ENCODE measurements around the gene TAAR5.
"Not testable (repeated sequence)": the region's sequence is repeated elsewhere in the genome, so short reads cannot be mapped to it uniquely, and the experiment has no call there.

The TAAR5 gene

GRCh38 chr6:132589454-132589853, at the start of gene TAAR5:
Gene TAAR5 (minus strand): TSS chr6:132589741. CDS start chr6:132589686, 55 bp downstream.
- no peak for DNase-seq (ENCODE audit: low read depth)

GRCh38 chr6:132637135-132637534, 47.6 kb upstream of the TAAR5 start:
- not testable (repeated sequence) for DNase-seq (ENCODE audit: low read depth)

- DNase-seq (ENCODE audit: low read depth) = not testable (repeated sequence)
Observed at GRCh38 chr6:132635906-132636305, 46.4 kb upstream of the TAAR5 start.

- DNase-seq (ENCODE audit: low read depth) = not testable (repeated sequence)
Observed at GRCh38 chr6:132635288-132635687, 45.7 kb upstream of the TAAR5 start.

- no peak for DNase-seq (ENCODE audit: low read depth)
Observed at GRCh38 chr6:132634796-132635195, 45.3 kb upstream of the TAAR5 start.

- no peak for DNase-seq (ENCODE audit: low read depth)
Observed at GRCh38 chr6:132633362-132633761, 43.8 kb upstream of the TAAR5 start.

GRCh38 chr6:132624175-132624574, 34.6 kb upstream of the TAAR5 start, which contains the start of gene TAAR2:
Gene TAAR2 (minus strand): TSS chr6:132624275. CDS start chr6:132624275, 0 bp downstream.
- DNase-seq (ENCODE audit: low read depth) = no peak

GRCh38 chr6:132623106-132623845, 33.7 kb upstream of the TAAR5 start:
- DNase-seq (ENCODE audit: low read depth) = no peak

- DNase-seq (ENCODE audit: low read depth) = no peak
Observed at GRCh38 chr6:132616677-132617076, 27.1 kb upstream of the TAAR5 start.

- no peak for DNase-seq (ENCODE audit: low read depth)
Observed at GRCh38 chr6:132614554-132614953, 25.0 kb upstream of the TAAR5 start.

GRCh38 chr6:132612449-132613108, 23.0 kb upstream of the TAAR5 start:
- no peak for DNase-seq (ENCODE audit: low read depth)

GRCh38 chr6:132611616-132612015, 22.1 kb upstream of the TAAR5 start:
- no peak for DNase-seq (ENCODE audit: low read depth)

- DNase-seq (ENCODE audit: low read depth) = no peak
Observed at GRCh38 chr6:132607544-132608233, 18.1 kb upstream of the TAAR5 start.

- DNase-seq (ENCODE audit: low read depth) = no peak
Observed at GRCh38 chr6:132604635-132605152, 15.2 kb upstream of the TAAR5 start.

GRCh38 chr6:132600900-132601299, 11.4 kb upstream of the TAAR5 start:
- DNase-seq (ENCODE audit: low read depth) = not testable (repeated sequence)

GRCh38 chr6:132598473-132598872, 8.9 kb upstream of the TAAR5 start:
- DNase-seq (ENCODE audit: low read depth) = no peak

GRCh38 chr6:132596201-132596600, 6.7 kb upstream of the TAAR5 start:
- no peak for DNase-seq (ENCODE audit: low read depth)

GRCh38 chr6:132592855-132593254, 3.3 kb upstream of the TAAR5 start:
- no peak for DNase-seq (ENCODE audit: low read depth)

- no peak for DNase-seq (ENCODE audit: low read depth)
Observed at GRCh38 chr6:132590362-132590761, 821 bp upstream of the TAAR5 start.

- DNase-seq (ENCODE audit: low read depth) = no peak
Observed at GRCh38 chr6:132587424-132587823, 2.1 kb downstream of the TAAR5 start.

- DNase-seq (ENCODE audit: low read depth) = no peak
Observed at GRCh38 chr6:132584698-132585097, 4.8 kb downstream of the TAAR5 start.

- DNase-seq (ENCODE audit: low read depth) = no peak
Observed at GRCh38 chr6:132571774-132572173, 17.8 kb downstream of the TAAR5 start.

Data from activated gamma-delta T cell treated with anti-CD3 and anti-CD28 coated beads, Interleukin-2, amount 50 U/mL, for 16 hours (primary cell).